Measurements from ENCODE around the gene NFIB. TPM values are rescaled to one million over a fixed set of nuclear protein-coding genes. Genes with fewer than 3 reads are reported as not detected.
A peak's percentile ranks its signal among the peaks of the same experiment; 100 is the strongest.

The NFIB gene
- total and polyA plus RNA-seq, 2 experiments from 2014 or later = 5.3 to 6.0 TPM

- H3K9ac ChIP-seq = no peak overlapping the region
- no peaks in the 10 kb centered on the region for H3K36me3 ChIP-seq (ENCODE audit: low read depth)
- H3K9me3 ChIP-seq (ENCODE audit: low read depth) = no peaks in the 10 kb centered on the region
- H3K4me2 ChIP-seq (ENCODE audit: unreplicated experiment) = peak overlapping the region; percentile 18
- TF ChIP-seq EZH2 (IDR thresholded peaks at IDR 0.05; ENCODE audit: insufficient read depth, poor library complexity, severe bottlenecking) (no peak), EZH2phosphoT487 (IDR thresholded peaks at IDR 0.05; ENCODE audit: insufficient read depth, low read depth) (no peak; the same call in 1 of the 2 replicates)
- no peak overlapping the region for H3K4me3 ChIP-seq
- peaks cover 32% of the 10 kb centered on the region for H3K4me1 ChIP-seq (ENCODE audit: insufficient read depth)
- H4K20me1 ChIP-seq (ENCODE audit: insufficient read depth) = no peaks in the 10 kb centered on the region
- DNase-seq = peak; percentile 74
- WGBS, 2 experiments (ENCODE audit: low coverage in 1 of 2, low lambda C conversion rate in 2 of 2, missing lambda C conversion rate in 2 of 2) = 8% methylated on average over 1 of the region's 1 CpG
- H3F3A ChIP-seq (ENCODE audit: insufficient read depth) = peaks cover 10% of the 10 kb centered on the region; the same call in 1 of the 2 replicates
- no peak overlapping the region for H2AFZ ChIP-seq
- H3K27me3 ChIP-seq (replicated peaks; ENCODE audit: insufficient read depth) = no peaks in the 10 kb centered on the region
- in situ Hi-C loops (cut with MboI) = no loop called here
- H3K9me2 ChIP-seq (ENCODE audit: insufficient read depth) = no peaks in the 10 kb centered on the region
- no peaks in the 10 kb centered on the region for H3K79me2 ChIP-seq (ENCODE audit: insufficient read depth)
- no peak overlapping the region for H3K27ac ChIP-seq
These were observed 101.9 kb downstream of the NFIB start for GRCh38 chr9:14212077-14212476.

DNA sequence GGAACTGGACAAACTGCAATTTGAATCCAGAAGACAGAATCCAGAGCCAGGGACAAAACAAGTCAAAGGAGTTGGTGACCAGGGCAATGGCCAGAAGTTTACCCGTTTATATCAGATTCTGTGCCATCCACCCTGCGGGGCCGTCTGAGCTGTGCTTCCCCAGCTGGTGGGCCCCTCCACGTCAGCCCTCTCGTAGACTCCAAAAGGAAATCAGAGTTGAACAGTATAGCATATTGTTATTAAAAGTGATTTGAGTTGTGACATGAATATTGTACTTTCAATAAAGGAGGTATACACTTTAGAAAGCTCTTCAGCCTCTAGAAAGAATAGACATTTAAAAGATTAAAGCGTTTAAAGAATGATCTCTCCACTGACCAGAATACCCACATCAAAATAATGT is 102.4 kb downstream of the NFIB start:
- no peak overlapping the region for H2AFZ ChIP-seq
- H3K4me1 ChIP-seq (ENCODE audit: insufficient read depth) = peaks cover 26% of the 10 kb centered on the region
- no peak overlapping the region for H3K4me2 ChIP-seq (ENCODE audit: unreplicated experiment)
- DNase-seq = no peak
- no peak for TF ChIP-seq EZH2phosphoT487 (IDR thresholded peaks at IDR 0.05; ENCODE audit: insufficient read depth, low read depth)
- no peaks in the 10 kb centered on the region for H3K9me2 ChIP-seq (ENCODE audit: insufficient read depth)
- no peaks in the 10 kb centered on the region for H3K27me3 ChIP-seq (replicated peaks; ENCODE audit: insufficient read depth)
- no peaks in the 10 kb centered on the region for H3K36me3 ChIP-seq (ENCODE audit: low read depth)
- no peaks in the 10 kb centered on the region for H3K79me2 ChIP-seq (ENCODE audit: insufficient read depth)
- H4K20me1 ChIP-seq (ENCODE audit: insufficient read depth) = no peaks in the 10 kb centered on the region
- no peaks in the 10 kb centered on the region for H3K9me3 ChIP-seq (ENCODE audit: low read depth)
- no peak overlapping the region for H3K27ac ChIP-seq
- no peak overlapping the region for H3K4me3 ChIP-seq
- H3F3A ChIP-seq (ENCODE audit: insufficient read depth) = peaks cover 7% of the 10 kb centered on the region; the same call in 1 of the 2 replicates
- in situ Hi-C loops (cut with MboI) = no loop called here
- 78 to 89% methylated on average over 6 of the region's 6 CpGs for WGBS, 2 experiments (ENCODE audit: low coverage in 1 of 2, low lambda C conversion rate in 2 of 2, missing lambda C conversion rate in 2 of 2)
- no peak overlapping the region for H3K9ac ChIP-seq

DNA sequence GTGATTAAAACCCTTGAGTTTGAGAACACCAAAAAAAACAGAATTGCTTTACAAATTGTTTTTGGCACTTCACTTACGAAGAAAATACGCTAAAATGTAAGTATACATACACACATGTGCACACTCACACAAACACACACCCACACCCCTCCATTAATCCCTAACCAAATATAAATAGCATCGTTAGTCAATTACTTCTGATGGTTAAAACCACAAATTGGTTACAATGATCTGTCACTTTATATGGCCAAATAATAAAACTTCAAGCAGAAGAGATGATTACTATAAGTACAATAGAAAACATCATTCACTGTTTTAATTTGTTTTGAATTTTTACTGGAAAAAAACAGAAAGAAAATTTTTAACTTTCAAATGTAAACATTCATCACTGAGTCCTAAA is 103.5 kb downstream of the NFIB start:
- no peak overlapping the region for H2AFZ ChIP-seq
- H3F3A ChIP-seq (ENCODE audit: insufficient read depth) = peaks cover 6% of the 10 kb centered on the region; the same call in 1 of the 2 replicates
- no peaks in the 10 kb centered on the region for H3K9me3 ChIP-seq (ENCODE audit: low read depth)
- H3K4me2 ChIP-seq (ENCODE audit: unreplicated experiment) = no peak overlapping the region
- H4K20me1 ChIP-seq (ENCODE audit: insufficient read depth) = no peaks in the 10 kb centered on the region
- no peaks in the 10 kb centered on the region for H3K27me3 ChIP-seq (replicated peaks; ENCODE audit: insufficient read depth)
- in situ Hi-C loops (cut with MboI) = no loop called here
- TF ChIP-seq EZH2 (IDR thresholded peaks at IDR 0.05; ENCODE audit: insufficient read depth, poor library complexity, severe bottlenecking) (no peak), EZH2phosphoT487 (IDR thresholded peaks at IDR 0.05; ENCODE audit: insufficient read depth, low read depth) (no peak)
- H3K79me2 ChIP-seq (ENCODE audit: insufficient read depth) = no peaks in the 10 kb centered on the region
- no peak overlapping the region for H3K4me3 ChIP-seq
- no peak overlapping the region for H3K9ac ChIP-seq
- DNase-seq = no peak
- no peak overlapping the region for H3K27ac ChIP-seq
- 95 to 98% methylated on average over 3 of the region's 3 CpGs for WGBS, 2 experiments (ENCODE audit: low coverage in 1 of 2, low lambda C conversion rate in 2 of 2, missing lambda C conversion rate in 2 of 2)
- H3K9me2 ChIP-seq (ENCODE audit: insufficient read depth) = no peaks in the 10 kb centered on the region
- H3K36me3 ChIP-seq (ENCODE audit: low read depth) = no peaks in the 10 kb centered on the region
- peaks cover 27% of the 10 kb centered on the region for H3K4me1 ChIP-seq (ENCODE audit: insufficient read depth)

DNA sequence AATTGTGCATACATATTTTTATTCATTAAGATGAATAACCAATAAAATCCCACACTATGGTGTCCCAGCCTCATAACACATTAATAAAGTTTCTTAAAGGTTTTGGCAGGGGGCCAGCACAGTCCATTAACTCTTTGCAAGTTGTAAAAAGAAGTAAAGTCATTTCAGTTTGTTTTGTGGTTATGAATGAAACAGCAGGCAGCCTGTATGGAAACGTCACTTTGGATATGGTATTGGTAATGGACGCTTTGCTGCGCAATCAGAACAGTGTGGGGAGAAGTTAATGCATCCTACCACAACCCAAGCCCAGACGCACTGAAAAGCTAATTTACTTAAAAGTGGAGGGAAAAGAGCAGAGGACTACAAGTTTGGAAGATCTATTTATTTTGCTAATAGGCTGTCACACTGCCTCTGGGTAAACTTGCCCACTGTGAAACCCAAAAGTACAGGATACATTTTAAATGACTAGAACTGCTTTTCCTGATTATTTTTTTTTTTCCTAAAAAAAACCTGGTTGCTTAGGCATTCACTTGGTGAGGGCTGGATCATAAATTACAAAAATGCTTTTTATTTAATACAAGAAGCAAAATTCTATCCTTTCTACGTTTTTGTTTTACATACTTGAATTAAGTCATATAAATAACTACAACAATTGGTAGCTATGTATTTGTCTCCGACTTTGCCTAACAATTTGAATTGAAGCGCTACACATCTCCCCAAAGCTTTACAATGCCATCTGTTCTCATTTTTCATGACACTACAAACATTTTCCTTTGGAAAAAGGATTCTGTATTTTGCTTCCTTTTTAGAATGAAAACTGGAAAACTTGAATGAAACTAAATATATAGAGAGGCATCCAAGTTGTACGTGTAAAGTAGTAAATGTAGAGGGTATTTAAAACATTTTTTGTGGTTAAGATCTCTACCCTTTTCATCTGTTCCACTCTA is 104.3 kb downstream of the NFIB start:
- Histone ChIP-seq H3K4me2 (ENCODE audit: unreplicated experiment) (no peak overlapping the region), H3K27ac (no peak overlapping the region), H4K20me1 (ENCODE audit: insufficient read depth) (no peaks in the 10 kb centered on the region), H3K9ac (no peak overlapping the region), H3F3A (ENCODE audit: insufficient read depth) (peaks cover 6% of the 10 kb centered on the region; the same call in 1 of the 2 replicates), H3K4me1 (ENCODE audit: insufficient read depth) (peaks cover 25% of the 10 kb centered on the region), H3K4me3 (no peak overlapping the region), H2AFZ (no peak overlapping the region), H3K36me3 (ENCODE audit: low read depth) (no peaks in the 10 kb centered on the region), H3K9me3 (ENCODE audit: low read depth) (no peaks in the 10 kb centered on the region), H3K79me2 (ENCODE audit: insufficient read depth) (no peaks in the 10 kb centered on the region), H3K27me3 (replicated peaks; ENCODE audit: insufficient read depth) (no peaks in the 10 kb centered on the region), H3K9me2 (ENCODE audit: insufficient read depth) (no peaks in the 10 kb centered on the region)
- WGBS, 2 experiments (ENCODE audit: low coverage in 1 of 2, low lambda C conversion rate in 2 of 2, missing lambda C conversion rate in 2 of 2) = 96 to 98% methylated on average over 8 of the region's 8 CpGs
- in situ Hi-C loops (cut with MboI) = loop anchor here (10.0 kb wide), 1 partner anchor 165 kb away; no protein-coding TSS in a partner anchor
- TF ChIP-seq EZH2 (IDR thresholded peaks at IDR 0.05; ENCODE audit: insufficient read depth, poor library complexity, severe bottlenecking) = no peak
- no peak for TF ChIP-seq EZH2phosphoT487 (IDR thresholded peaks at IDR 0.05; ENCODE audit: insufficient read depth, low read depth)
- DNase-seq = no peak

All from GM23248 (cell line).